Right ventricle myocardium superior (tissue), 1 donor: Measurements from ENCODE around the gene GSN. TPM values are rescaled to one million over a fixed set of nuclear protein-coding genes. Genes with fewer than 3 reads are reported as not detected.

ENCODE experiments used
- ATAC-seq: fragments of 200-7000 bp; cut with Tn5 transposase; one replicate; pipeline ENCODE4 v1.9.1; 2020; ENCODE audit warnings: mild to moderate bottlenecking; ENCODE audit not compliant: poor library complexity
- DNase-seq: peaks from one replicate; pipeline ENCODE4 v3.0.0-alpha.2; 2020
- intact Hi-C: fragments of 100-400 bp; cut with DNase I; formaldehyde crosslinking; loops from one replicate; pipeline ENCODE4 v1.11.2; 2022
- total RNA-seq: library from RNA; stranded (reverse); fragmentation: NEBNext Ultra II Directional; extraction: Animal tissue kit (Norgen Biotek cat#: 25700); gene quantifications from one replicate; pipeline ENCODE4 v1.2.1, GENCODE V29; 2021
- donor health status: DM: no; HTN: yes; CAD: no; lungs with severe emphysema.

The GSN gene
- total RNA-seq, 1 donor from 2014 or later = 837 TPM

- peak; percentile 1 for ATAC-seq
- DNase-seq = no peak
- intact Hi-C loops = no loop called here
Observed at GRCh38 chr9:121353241-121354061, 85.5 kb downstream of the GSN start.

DNA sequence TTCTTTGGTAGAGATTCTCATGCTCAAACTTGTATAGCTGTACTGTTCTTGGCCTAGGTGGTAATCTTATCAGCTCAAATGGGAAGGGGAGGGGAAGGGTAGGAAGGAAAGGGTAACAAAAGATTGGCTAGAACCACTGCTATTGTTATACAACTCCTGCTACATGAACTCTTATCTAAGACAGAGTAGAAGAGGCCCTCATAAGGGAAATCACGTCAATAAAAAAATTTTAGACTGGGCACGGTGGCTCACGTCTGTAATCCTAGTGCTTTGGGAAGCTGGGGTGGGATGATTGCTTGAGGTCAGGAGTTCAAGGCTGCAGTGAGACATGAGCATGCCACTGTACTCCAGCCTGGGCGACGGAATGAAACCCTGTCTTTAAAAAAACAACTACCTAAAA lies 86.2 kb downstream of the GSN start:
- ATAC-seq = peak; percentile 73
- no peak for DNase-seq
- intact Hi-C loops = no loop called here

GRCh38 chr9:121354762-121355161 lies 86.8 kb downstream of the GSN start:
- intact Hi-C loops = no loop called here
- no peak for ATAC-seq

GRCh38 chr9:121357011-121357410 lies 89.0 kb downstream of the GSN start:
- ATAC-seq = no peak
- DNase-seq = no peak
- intact Hi-C loops = no loop called here

More at GRCh38 chr9:121354762-121355161, 86.8 kb downstream of the GSN start:
- no peak for DNase-seq

DNA sequence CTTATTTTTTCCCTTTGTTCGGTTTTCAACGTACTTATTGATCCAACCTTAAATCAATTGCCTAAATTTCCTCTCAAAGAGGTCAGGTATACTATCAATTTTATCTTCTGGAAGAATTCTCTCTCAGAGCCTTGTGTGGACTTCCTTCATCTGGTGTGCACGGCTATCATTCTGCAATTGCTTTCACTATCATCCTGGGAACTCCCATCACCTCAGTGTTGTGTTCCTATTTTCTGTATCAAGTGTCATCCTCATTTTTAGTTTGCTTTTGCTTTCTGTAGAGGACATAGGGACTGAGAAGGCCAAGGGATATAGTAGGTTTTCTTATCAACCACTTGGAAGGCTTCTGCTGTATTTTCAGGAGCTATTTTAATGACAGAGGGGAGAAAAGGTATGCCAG lies 90.8 kb downstream of the GSN start:
- DNase-seq (no peak), ATAC-seq (peak; percentile 9)
- intact Hi-C loops = no loop called here

- peak; percentile 55 for ATAC-seq
- intact Hi-C loops = no loop called here
Observed at GRCh38 chr9:121359351-121360294, 91.7 kb downstream of the GSN start.

DNA sequence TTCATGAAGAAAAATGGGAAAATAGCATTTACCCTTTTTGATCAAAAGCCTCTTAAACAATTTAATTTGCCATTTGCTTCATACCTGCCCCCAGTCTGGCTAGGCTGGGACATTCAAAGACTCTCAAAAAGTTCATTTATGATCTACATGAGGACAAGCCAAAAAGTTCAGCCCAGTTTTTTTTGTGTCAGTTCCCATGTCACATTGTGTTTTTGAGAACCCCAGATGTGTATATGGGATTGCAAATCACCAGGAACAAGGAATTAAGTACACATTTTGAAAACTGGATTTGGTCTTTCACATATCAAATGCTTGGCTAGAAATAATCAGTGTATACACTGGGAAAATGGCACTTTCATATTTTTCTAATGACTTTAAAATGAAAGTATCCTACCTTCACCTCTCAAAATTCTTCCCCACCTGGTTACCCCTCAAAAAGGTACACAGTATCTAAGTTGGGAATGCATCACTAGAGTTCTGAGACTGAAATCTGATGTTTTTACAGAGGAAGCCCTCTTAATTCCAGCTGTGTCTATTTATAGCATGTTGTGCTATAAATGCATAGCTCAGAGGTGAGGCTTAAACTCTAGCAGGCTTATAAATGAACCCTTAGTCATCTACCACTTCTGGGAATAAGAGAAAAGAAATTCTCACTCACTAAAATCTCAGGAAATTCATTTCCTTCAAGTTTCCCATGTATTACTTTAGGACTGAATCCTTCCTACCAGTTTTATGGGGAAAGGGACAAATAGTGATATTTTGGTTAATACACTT lies 92.8 kb downstream of the GSN start:
- ATAC-seq = peak; percentile 60
- intact Hi-C loops = no loop called here
- DNase-seq = no peak

More at GRCh38 chr9:121359351-121360294, 91.7 kb downstream of the GSN start:
- no peak for DNase-seq

DNA sequence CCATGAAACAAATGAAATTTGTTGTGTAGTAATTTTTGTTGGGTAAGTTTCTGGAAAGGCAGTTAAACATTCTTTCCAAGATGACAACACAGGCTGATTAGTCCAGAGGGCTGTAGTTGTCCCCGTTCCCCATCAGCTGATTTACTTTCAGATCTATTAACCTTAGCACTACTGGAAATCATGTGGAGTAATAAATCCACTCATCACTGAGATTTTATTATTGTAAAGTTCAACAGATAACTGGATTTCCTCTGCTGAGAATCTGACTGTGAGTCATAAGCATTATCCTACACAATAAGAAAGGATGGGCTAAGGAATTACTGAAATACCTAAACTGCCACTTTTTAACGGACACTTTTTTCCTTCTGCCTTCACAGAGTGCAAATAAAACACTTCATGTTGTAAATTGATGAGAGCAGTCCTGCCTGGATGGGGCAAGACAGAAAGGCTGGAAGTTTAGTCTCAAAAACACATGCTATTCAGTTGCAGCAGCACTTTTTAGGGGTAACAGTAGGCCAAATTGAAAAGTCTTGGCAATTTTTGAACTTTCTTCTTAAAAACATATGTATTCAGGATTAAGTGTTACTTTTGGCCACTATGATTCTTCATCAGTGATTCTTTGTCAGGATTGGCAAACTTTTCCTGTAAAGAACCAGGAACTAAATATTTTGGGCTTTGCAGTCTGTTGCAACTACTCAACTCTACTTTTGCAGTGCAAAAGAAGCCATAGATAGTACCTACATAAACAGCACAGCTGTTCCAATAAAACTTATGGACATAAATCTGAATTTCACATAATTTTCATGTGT lies 95.1 kb downstream of the GSN start:
- intact Hi-C loops = no loop called here

GRCh38 chr9:121363622-121363961 lies 95.6 kb downstream of the GSN start:
- ATAC-seq (no peak), DNase-seq (no peak)
- intact Hi-C loops = no loop called here

More for the DNA sequence above, 95.1 kb downstream of the GSN start:
- DNase-seq (no peak), ATAC-seq (peak; percentile 47)

- intact Hi-C loops = no loop called here
- DNase-seq = no peak
- ATAC-seq = no peak
Observed at GRCh38 chr9:121364077-121364476, 96.1 kb downstream of the GSN start.

DNA sequence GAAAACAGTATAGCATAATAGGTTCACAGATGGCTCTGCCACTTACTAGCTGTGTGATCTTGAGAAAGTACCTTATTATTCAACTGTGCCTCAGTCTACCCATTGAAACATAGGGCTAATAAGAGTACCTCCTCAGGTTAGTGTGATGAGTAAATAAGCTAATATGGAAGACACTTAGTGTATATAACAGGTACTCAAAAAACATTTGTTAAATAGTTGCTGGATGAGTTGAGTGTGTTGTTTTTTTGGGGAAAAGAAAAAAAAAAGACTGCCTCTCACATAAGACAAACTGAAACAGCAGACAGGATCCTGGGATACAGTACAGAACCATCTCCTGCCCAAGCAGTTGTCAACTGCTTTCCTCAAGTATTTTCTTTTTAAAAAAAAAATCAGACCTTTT lies 96.9 kb downstream of the GSN start:
- DNase-seq (no peak), ATAC-seq (no peak)
- intact Hi-C loops = no loop called here

DNA sequence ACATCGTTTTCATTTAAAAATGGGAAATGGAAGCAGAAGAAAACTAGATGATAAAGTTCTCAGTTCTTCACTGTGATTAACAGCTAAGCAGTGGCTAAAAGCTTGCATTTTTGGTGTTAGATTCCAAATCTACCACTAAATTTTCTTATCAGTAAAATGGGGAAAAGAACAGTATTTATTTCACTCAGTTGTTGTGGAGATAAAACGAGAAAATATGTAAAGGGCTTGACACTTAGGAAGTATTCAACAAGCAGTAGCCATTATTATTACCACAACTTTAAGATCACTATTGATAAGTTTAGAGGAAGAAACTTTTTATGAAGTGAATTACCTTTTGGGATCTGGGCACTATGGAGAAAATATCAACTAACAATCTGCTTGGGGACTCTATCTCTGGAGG lies 97.6 kb downstream of the GSN start:
- DNase-seq = no peak
- intact Hi-C loops = no loop called here
- ATAC-seq = no peak

GRCh38 chr9:121366611-121367192 lies 98.7 kb downstream of the GSN start:
- ATAC-seq = no peak
- intact Hi-C loops = no loop called here
- no peak for DNase-seq

DNA sequence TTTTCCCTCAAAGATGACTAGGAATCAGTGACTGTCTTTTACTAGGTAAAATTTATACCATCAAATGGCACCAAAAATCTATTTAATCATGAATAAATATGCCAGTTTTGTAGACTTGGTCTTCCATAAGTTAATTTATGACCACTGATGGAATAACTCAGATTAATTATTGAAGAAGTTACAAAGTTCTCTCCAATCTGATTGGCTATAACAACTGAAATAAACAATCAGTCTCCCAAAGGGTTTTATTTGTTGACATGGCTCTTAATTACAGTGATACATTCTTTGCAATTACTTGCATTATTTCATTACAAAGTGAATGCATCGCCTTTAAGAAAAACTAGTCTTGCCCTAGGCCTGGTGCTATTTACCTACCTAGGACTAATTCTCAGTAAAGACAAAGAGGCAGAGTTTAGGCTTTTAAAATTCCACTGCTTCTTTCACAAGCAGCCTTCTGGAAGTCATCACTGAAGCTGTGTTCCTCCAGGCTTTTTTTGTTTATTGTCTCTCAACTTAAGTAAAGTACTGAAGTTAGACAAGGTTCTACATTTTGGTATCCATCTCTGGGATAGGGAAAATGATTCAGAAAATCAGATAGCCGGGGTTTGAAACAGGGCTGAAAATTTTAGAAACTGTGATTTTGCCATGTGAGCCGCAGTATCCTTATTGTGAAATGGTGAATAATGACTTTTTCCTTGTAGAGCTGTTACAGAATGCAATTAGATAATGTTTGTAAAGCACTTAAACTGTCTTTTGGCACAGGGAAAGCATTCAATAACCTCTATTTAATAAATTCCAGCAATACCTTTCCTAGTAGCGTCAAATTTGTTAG lies 99.6 kb downstream of the GSN start:
- DNase-seq (no peak), ATAC-seq (no peak)
- intact Hi-C loops = no loop called here

DNA sequence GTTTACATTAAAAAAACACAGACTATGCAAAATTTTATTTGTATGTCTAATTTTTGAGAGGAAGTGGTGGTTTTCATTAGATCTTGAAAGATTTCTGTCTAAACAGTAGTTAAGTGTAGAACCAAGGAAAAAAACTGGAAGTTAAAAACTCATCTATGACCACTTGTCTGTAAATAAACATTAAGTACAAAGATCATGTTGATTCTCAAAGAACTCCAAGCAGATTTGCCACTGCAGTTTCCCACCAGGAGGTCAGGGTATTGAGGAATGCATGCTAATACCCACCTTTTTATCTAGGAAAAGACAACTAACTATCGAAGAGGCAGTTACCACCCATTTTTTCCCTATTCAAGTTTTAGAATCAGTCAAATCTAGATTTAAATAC lies 100.2 kb downstream of the GSN start:
- ATAC-seq = no peak
- DNase-seq = no peak
- intact Hi-C loops = no loop called here

- intact Hi-C loops = no loop called here
- DNase-seq (no peak), ATAC-seq (no peak)
Observed at GRCh38 chr9:121368745-121369144, 100.8 kb downstream of the GSN start.
